HCT116 (cell line): ENCODE measurements around the gene CRACDL. TPM values are rescaled to one million over a fixed set of nuclear protein-coding genes. Genes with fewer than 3 reads are reported as not detected.

Experiments used
- ATAC-seq: fragments of 200-7000 bp; cut with Tn5 transposase; 2 replicates; pipeline ENCODE4 v1.9.1; 2020; ENCODE audit warnings: mild to moderate bottlenecking, moderate library complexity
- BruUV-seq: library from RNA; stranded (reverse); fragments of 400-500 nt; replicated peaks from 2 replicates; lab custom pipeline; 2021; lab: Mats Ljungman, UMichigan
- CTCF ChIA-PET: fragments of 300-600 bp; sonication (Branson Sonifier 250); formaldehyde crosslinking; loops from one replicate; lab custom pipeline; 2021; ENCODE audit warnings: antibody characterized with exemption; lab: Charles Lee
- POLR2A ChIA-PET: fragments of 300-600, 350-600 bp; sonication (Branson Sonifier 250); formaldehyde crosslinking; loops from one replicate; lab custom pipeline; 2021; ENCODE audit warnings: antibody characterized with exemption; lab: Charles Lee
- RAD21 ChIA-PET, 2 experiments: fragments of 300-600 bp; sonication (Branson Sonifier 250); formaldehyde crosslinking; loops; one replicate each; lab custom pipeline; 2023; ENCODE audit warnings: low total read pairs in 2 of 2; ENCODE audit not compliant: uncharacterized antibody in 2 of 2, unreplicated experiment in 2 of 2, low non-redundant PET in 1 of 2; lab: Charles Lee
- DNase-seq: peaks from one replicate; pipeline ENCODE4 v3.0.0-alpha.2; 2010; ENCODE audit warnings: low read depth, low spot score
- H2AFZ ChIP-seq: fragments of 200-600 bp; shearing (Covaris generic), sonication (generic); 2 replicates; pipeline ENCODE4 v1.6.1; 2017; ENCODE audit warnings: low read depth, mixed run types, mixed read lengths, antibody characterized with exemption, low read length; ENCODE audit not compliant: poor library complexity, severe bottlenecking
- H3K27ac ChIP-seq: 2 replicates; pipeline ENCODE4 v1.5.1; 2012; ENCODE audit warnings: low read depth, low read length
- H3K27me3 ChIP-seq: fragments of 200-600 bp; sonication (generic); 2 replicates; pipeline ENCODE4 v1.6.1; 2016; ENCODE audit warnings: mixed run types, low read length, mixed read lengths; ENCODE audit not compliant: insufficient read depth
- H3K36me3 ChIP-seq, 2 experiments: fragments of 200-500 bp in 1 of 2; fragments of 200-600 bp in 1 of 2; sonication (Bioruptor generic) in 1 of 2; sonication (generic) in 1 of 2; 2 replicates each; pipeline versions ENCODE4 v1.5.1 to v1.6.1; 2014 to 2016; ENCODE audit warnings: low read length in 2 of 2, inconsistent platforms in 1 of 2, mixed read lengths in 1 of 2, mixed run types in 1 of 2; ENCODE audit not compliant: insufficient read depth in 2 of 2, control insufficient read depth in 1 of 2
- H3K4me1 ChIP-seq, 2 experiments: fragments of 200-600 bp in 1 of 2; sonication (generic) in 1 of 2; 2 replicates each; pipeline versions ENCODE4 v1.5.1 to v1.6.1; 2012 to 2017; ENCODE audit warnings: low read length in 2 of 2, inconsistent platforms in 1 of 2, mild to moderate bottlenecking in 1 of 2, mixed read lengths in 1 of 2, mixed run types in 1 of 2, moderate library complexity in 1 of 2; ENCODE audit not compliant: insufficient read depth in 2 of 2, control insufficient read depth in 1 of 2
- H3K4me2 ChIP-seq: fragments of 200-600 bp; sonication (generic); 2 replicates; pipeline ENCODE4 v1.6.1; 2017; ENCODE audit warnings: mixed run types, low read length, mixed read lengths
- H3K4me3 ChIP-seq, 2 experiments: fragments of 200-600 bp in 1 of 2; sonication (generic) in 1 of 2; replicated peaks in 1 of 2; 2 replicates each; pipeline ENCODE4 v1.5.1; 2011 to 2016; ENCODE audit warnings: low read length in 2 of 2, control low read depth in 1 of 2, low read depth in 1 of 2, mild to moderate bottlenecking in 1 of 2, mixed read lengths in 1 of 2, mixed run types in 1 of 2
- H3K79me2 ChIP-seq: fragments of 200-600 bp; sonication (generic); 2 replicates; pipeline ENCODE4 v1.6.1; 2017; ENCODE audit warnings: mild to moderate bottlenecking, mixed run types, low read length, moderate library complexity, mixed read lengths; ENCODE audit not compliant: insufficient read depth
- H3K9ac ChIP-seq: fragments of 200-600 bp; sonication (generic); 2 replicates; pipeline ENCODE4 v1.6.1; 2016; ENCODE audit warnings: low read length, mixed read lengths
- H3K9me2 ChIP-seq: fragments of 200-600 bp; sonication (generic), shearing (Covaris generic); 2 replicates; pipeline ENCODE4 v1.6.1; 2017; ENCODE audit warnings: mixed run types, mild to moderate bottlenecking, moderate library complexity; ENCODE audit not compliant: insufficient read depth
- H3K9me3 ChIP-seq, 2 experiments: fragments of 200-500 bp in 1 of 2; fragments of 200-600 bp in 1 of 2; sonication (Bioruptor generic) in 1 of 2; sonication (generic) in 1 of 2; 2 replicates each; pipeline ENCODE4 v1.6.1; 2014 to 2017; ENCODE audit warnings: low read length in 2 of 2, mixed read lengths in 2 of 2, inconsistent platforms in 1 of 2, low read depth in 1 of 2, mild to moderate bottlenecking in 1 of 2, mixed run types in 1 of 2, moderate library complexity in 1 of 2; ENCODE audit not compliant: control insufficient read depth in 1 of 2, insufficient read depth in 1 of 2
- H4K20me1 ChIP-seq: fragments of 200-600 bp; sonication (generic), shearing (Covaris generic); 2 replicates; pipeline ENCODE4 v1.6.1; 2017; ENCODE audit warnings: mixed run types, mild to moderate bottlenecking, moderate library complexity; ENCODE audit not compliant: insufficient read depth
- ATF3 ChIP-seq: IDR thresholded peaks from 2 replicates; pipeline ENCODE4 v1.6.1; 2012
- CBX3 ChIP-seq: IDR thresholded peaks from 2 replicates; pipeline ENCODE4 v1.6.1; 2012; ENCODE audit warnings: low read depth
- CEBPB ChIP-seq: IDR thresholded peaks from 2 replicates; pipeline ENCODE4 v1.6.1; 2012; ENCODE audit warnings: low read depth
- ELF1 ChIP-seq: IDR thresholded peaks from 2 replicates; pipeline ENCODE4 v1.6.1; 2012; ENCODE audit warnings: low read depth, borderline replicate concordance
- EZH2phosphoT487 ChIP-seq: fragments of 200-600 bp; IDR thresholded peaks from 2 replicates; pipeline ENCODE4 v1.6.1; 2018; ENCODE audit warnings: antibody characterized with exemption, borderline replicate concordance
- FOSL1 ChIP-seq: IDR thresholded peaks from 2 replicates; pipeline ENCODE4 v1.6.1; 2012; ENCODE audit warnings: low read depth
- JUND ChIP-seq: IDR thresholded peaks from 2 replicates; pipeline ENCODE4 v1.6.1; 2012
- POLR2AphosphoS5 ChIP-seq: IDR thresholded peaks from 2 replicates; pipeline ENCODE4 v1.6.1; 2011; ENCODE audit warnings: mild to moderate bottlenecking, low read depth, low read length, moderate library complexity
- REST ChIP-seq: IDR thresholded peaks from 2 replicates; pipeline ENCODE4 v1.6.1; 2012; ENCODE audit warnings: low read depth
- SRF ChIP-seq: IDR thresholded peaks from 2 replicates; pipeline ENCODE4 v1.6.1; 2012; ENCODE audit warnings: low read depth
- TCF7L2 ChIP-seq: IDR thresholded peaks from 2 replicates; pipeline ENCODE4 v1.7.0; 2011; ENCODE audit warnings: borderline replicate concordance, inconsistent platforms; ENCODE audit not compliant: insufficient read depth, insufficient read length; ENCODE audit errors: extremely low read depth
- YY1 ChIP-seq: IDR thresholded peaks from 2 replicates; pipeline ENCODE4 v1.6.1; 2011; ENCODE audit warnings: low read length, low read depth, moderate library complexity, mild to moderate bottlenecking; ENCODE audit not compliant: insufficient replicate concordance; ENCODE audit errors: extremely low read depth
- ZBTB33 ChIP-seq: IDR thresholded peaks from 2 replicates; pipeline ENCODE4 v1.6.1; 2011; ENCODE audit warnings: mild to moderate bottlenecking, low read length, moderate library complexity; ENCODE audit not compliant: insufficient replicate concordance; ENCODE audit errors: extremely low read depth
- ZFX ChIP-seq: fragments of 450-650 bp; IDR thresholded peaks from 2 replicates; pipeline ENCODE4 v1.6.1; 2017
- ZNF274 ChIP-seq: fragments of 200-500 bp; sonication (Bioruptor generic); IDR thresholded peaks from 2 replicates; pipeline ENCODE4 v1.6.1; 2014; ENCODE audit warnings: mild to moderate bottlenecking, low read depth, low read length, inconsistent platforms
- intact Hi-C: fragments of 100-400 bp; cut with micrococcal nuclease; formaldehyde crosslinking; loops from 2 replicates; pipeline ENCODE4 v1.10.0; 2022
- total RNA-seq: library from RNA; stranded (reverse); gene quantifications from one replicate; pipeline ENCODE4 v1.2.1, GENCODE V29; 2021; ENCODE audit not compliant: unreplicated experiment

Gene CRACDL
- total RNA-seq, 1 experiment from 2014 or later = 1.1 TPM

- TF ChIP-seq YY1 (no peak), SRF (no peak), REST (no peak), ZNF274 (no peak), JUND (no peak), ELF1 (no peak), POLR2AphosphoS5 (no peak), TCF7L2 (no peak), FOSL1 (no peak), ZBTB33 (no peak), CEBPB (no peak), EZH2phosphoT487 (no peak), ZFX (no peak), ATF3 (no peak), CBX3 (no peak)
- ChIA-PET RAD21 (no interaction called here), POLR2A (no interaction called here), CTCF (interaction anchor here (2.7 kb wide), 1 partner anchor 181 kb away, joined by 10 read pairs; no protein-coding TSS in a partner anchor)
- no peak for ATAC-seq
- H3K27me3 ChIP-seq = no peaks in the 10 kb centered on the region
- no peaks in the 10 kb centered on the region for H3K4me1 ChIP-seq
- BruUV-seq = no TSS peak
- H3K4me3 ChIP-seq = no peak overlapping the region
- DNase-seq = no peak
- intact Hi-C loops = loop anchor here (10.0 kb wide), 1 partner anchor 75 kb away; no protein-coding TSS in a partner anchor
- H3K9me3 ChIP-seq = no peaks in the 10 kb centered on the region
- no peaks in the 10 kb centered on the region for H3K36me3 ChIP-seq
- no peak overlapping the region for H3K4me2 ChIP-seq
- H3K9ac ChIP-seq = no peak overlapping the region
- H3K27ac ChIP-seq = no peak overlapping the region
- no peaks in the 10 kb centered on the region for H3K9me2 ChIP-seq
- H4K20me1 ChIP-seq = no peaks in the 10 kb centered on the region
- H3K79me2 ChIP-seq = no peaks in the 10 kb centered on the region
- no peak overlapping the region for H2AFZ ChIP-seq
Observed at GRCh38 chr2:98829581-98830270, 106.3 kb downstream of the CRACDL start.
